CD4-positive, alpha-beta memory T cell (primary cell): ENCODE results near the gene MAP3K12. TPM values are rescaled to one million over a fixed set of nuclear protein-coding genes. Genes with fewer than 3 reads are reported as not detected.

ENCODE experiments used
- CTCF ChIA-PET: fragments of 350-600 bp; sonication (Branson Sonifier 250); formaldehyde crosslinking; loops from one replicate; lab custom pipeline; 2021; ENCODE audit warnings: inconsistent platforms; ENCODE audit not compliant: partially characterized antibody; lab: Charles Lee
- POLR2A ChIA-PET: fragments of 350-600 bp; sonication (Branson Sonifier 250); formaldehyde crosslinking; loops from one replicate; lab custom pipeline; 2021; ENCODE audit not compliant: partially characterized antibody; lab: Charles Lee
- DNase-seq, 5 donors: peaks; one replicate each; pipeline versions ENCODE4 v3.0.0 to v3.0.0-alpha.2; 2020 to 2022; ENCODE audit warnings: mixed read lengths in 1 of 5
- H3K27ac ChIP-seq: one replicate; pipeline ENCODE4 v1.7.0; 2013; ENCODE audit warnings: low read depth, low read length
- H3K27me3 ChIP-seq: 2 replicates; pipeline ENCODE4 v1.7.0; 2013; ENCODE audit warnings: mild to moderate bottlenecking, low read length, moderate library complexity; ENCODE audit not compliant: insufficient read depth
- H3K36me3 ChIP-seq: 2 replicates; pipeline ENCODE4 v1.7.0; 2013; ENCODE audit warnings: mild to moderate bottlenecking, low read length, moderate library complexity; ENCODE audit not compliant: insufficient read depth
- H3K4me1 ChIP-seq: 2 replicates; pipeline ENCODE4 v1.7.0; 2013; ENCODE audit warnings: mild to moderate bottlenecking, low read length, moderate library complexity; ENCODE audit not compliant: insufficient read depth
- H3K4me3 ChIP-seq, 2 donors: one replicate each; pipeline ENCODE4 v1.7.0; 2013; ENCODE audit warnings: low read length in 2 of 2, mild to moderate bottlenecking in 1 of 2
- H3K9me3 ChIP-seq, 2 donors: one replicate each; pipeline ENCODE4 v1.7.0; 2013; ENCODE audit warnings: low read length in 2 of 2, control low read depth in 1 of 2; ENCODE audit not compliant: control insufficient read depth in 1 of 2
- H3K27ac Mint-ChIP-seq, 7 donors: one replicate each; pipeline ENCODE4 v1.8.0; 2020 to 2021; ENCODE audit warnings: mixed read lengths in 7 of 7, mild to moderate bottlenecking in 6 of 7, inconsistent platforms in 3 of 7, moderate library complexity in 3 of 7
- H3K27me3 Mint-ChIP-seq, 2 donors: one replicate each; pipeline ENCODE4 v1.8.0; 2020 to 2021; ENCODE audit warnings: mixed read lengths in 2 of 2
- H3K36me3 Mint-ChIP-seq, 2 donors: one replicate each; pipeline ENCODE4 v1.8.0; 2020 to 2021; ENCODE audit warnings: mixed read lengths in 2 of 2, inconsistent platforms in 1 of 2, mild to moderate bottlenecking in 1 of 2
- H3K4me1 Mint-ChIP-seq, 4 donors: one replicate each; pipeline ENCODE4 v1.8.0; 2020 to 2021; ENCODE audit warnings: mixed read lengths in 4 of 4, mild to moderate bottlenecking in 1 of 4
- H3K4me3 Mint-ChIP-seq, 8 donors: one replicate each; pipeline ENCODE4 v1.8.0; 2020 to 2021; ENCODE audit warnings: mixed read lengths in 8 of 8, mild to moderate bottlenecking in 7 of 8, moderate library complexity in 6 of 8, inconsistent platforms in 3 of 8
- H3K9me3 Mint-ChIP-seq, 8 donors: one replicate each; pipeline ENCODE4 v1.8.0; 2020 to 2021; ENCODE audit warnings: mixed read lengths in 8 of 8, mild to moderate bottlenecking in 5 of 8, inconsistent platforms in 3 of 8, moderate library complexity in 1 of 8
- intact Hi-C: fragments of 100-400 bp; cut with micrococcal nuclease; formaldehyde crosslinking; loops from one replicate; pipeline ENCODE4 v1.15.1; 2023
- polyA plus RNA-seq, 2 donors: library from polyadenylated mRNA; unstranded; fragments of 300-500 nt; fragmentation: Illumina TruSeq; gene quantifications; one replicate each; pipeline ENCODE4 v1.2.3, GENCODE V29; 2021
- total RNA-seq, 2 experiments: library from RNA; stranded (reverse); gene quantifications; one replicate each; pipeline ENCODE4 v1.2.3, GENCODE V29; 2021

The MAP3K12 gene
- total and polyA plus RNA-seq, 4 experiments from 2014 or later, result 3.1 to 28.2 (median 16.8) TPM

DNA sequence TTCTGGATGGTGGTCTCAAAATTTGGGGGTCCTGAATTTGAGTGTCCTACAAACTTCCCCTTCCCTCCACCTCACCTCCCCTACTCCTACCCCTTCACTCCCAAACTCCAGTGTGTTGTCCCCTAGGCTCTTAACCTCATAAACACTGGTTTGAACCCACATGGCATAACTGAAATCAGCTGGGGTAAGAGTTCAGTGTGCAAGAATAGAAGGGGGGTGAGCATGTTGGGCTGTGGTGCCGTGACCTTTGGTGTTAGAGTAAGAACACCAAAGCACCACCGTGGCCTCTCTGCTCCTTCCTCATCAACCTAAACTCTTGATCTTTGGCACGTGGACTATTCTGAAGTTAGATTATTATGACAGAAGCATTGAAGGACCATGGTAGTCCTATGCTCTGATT is 36.3 kb downstream of the MAP3K12 start:
- Histone ChIP-seq H3K4me1 (no peaks in the 10 kb centered on the region), H3K9me3 (no peaks in the 10 kb centered on the region), H3K4me3 (no peak overlapping the region), H3K36me3 (peaks cover 97% of the 10 kb centered on the region), H3K27me3 (no peaks in the 10 kb centered on the region), H3K27ac (no peak overlapping the region)
- Mint-ChIP-seq H3K4me1 (peaks cover 20 to 47% (median 33%) of the 10 kb centered on the region in 4 donors), H3K27ac (peak overlapping the region in 2 of 7 donors; percentile 10 to 30), H3K9me3 (no peaks in the 10 kb centered on the region), H3K27me3 (no peaks in the 10 kb centered on the region), H3K36me3 (peaks cover 76 to 95% of the 10 kb centered on the region in 2 donors), H3K4me3 (no peak overlapping the region)
- ChIA-PET POLR2A (interaction anchor here (1.2 to 1.3 kb wide), 3 partner anchors 9 to 38 kb away, joined by 3 read pairs; partner anchors contain the start of gene TARBP2), CTCF (no interaction called here)
- intact Hi-C loops, result no loop called here
- DNase-seq, result no peak

DNA sequence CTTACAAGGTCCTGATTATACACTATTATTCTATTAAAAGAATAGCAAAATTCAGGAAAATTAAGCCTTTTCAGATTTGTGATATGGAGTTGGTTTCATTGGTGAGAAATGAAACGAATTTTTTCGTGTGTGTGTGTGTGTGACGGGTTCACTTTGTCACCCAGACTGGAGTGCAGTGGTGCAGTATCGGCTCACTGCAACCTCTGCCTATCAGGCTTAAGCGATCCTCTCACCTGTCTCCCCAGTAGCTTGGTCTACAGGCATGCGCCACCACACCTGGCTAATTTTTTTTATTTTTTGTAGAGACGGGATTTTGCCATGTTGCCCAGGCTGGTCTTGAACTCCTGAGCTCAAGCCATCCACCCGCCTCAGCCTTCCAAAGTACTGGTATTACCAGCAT is 37.7 kb downstream of the MAP3K12 start:
- Histone ChIP-seq H3K4me3 (no peak overlapping the region), H3K27me3 (no peaks in the 10 kb centered on the region), H3K36me3 (peaks cover 97% of the 10 kb centered on the region), H3K9me3 (no peaks in the 10 kb centered on the region), H3K27ac (no peak overlapping the region), H3K4me1 (no peaks in the 10 kb centered on the region)
- Mint-ChIP-seq H3K27me3 (no peaks in the 10 kb centered on the region), H3K27ac (peak overlapping the region in 1 of 7 donors; percentile 58), H3K4me1 (peaks cover 18 to 44% (median 31%) of the 10 kb centered on the region in 4 donors), H3K4me3 (no peak overlapping the region), H3K9me3 (no peaks in the 10 kb centered on the region), H3K36me3 (peaks cover 68 to 90% of the 10 kb centered on the region in 2 donors)
- ChIA-PET POLR2A (interaction anchor here (0.5 to 1.3 kb wide), 5 partner anchors 11 to 47 kb away, joined by 3 read pairs; partner anchors contain the start of gene TARBP2), CTCF (interaction anchor here (1.1 kb wide), 1 partner anchor 47 kb away, joined by 5 read pairs; no protein-coding TSS in a partner anchor)
- no peak for DNase-seq
- intact Hi-C loops, result no loop called here

DNA sequence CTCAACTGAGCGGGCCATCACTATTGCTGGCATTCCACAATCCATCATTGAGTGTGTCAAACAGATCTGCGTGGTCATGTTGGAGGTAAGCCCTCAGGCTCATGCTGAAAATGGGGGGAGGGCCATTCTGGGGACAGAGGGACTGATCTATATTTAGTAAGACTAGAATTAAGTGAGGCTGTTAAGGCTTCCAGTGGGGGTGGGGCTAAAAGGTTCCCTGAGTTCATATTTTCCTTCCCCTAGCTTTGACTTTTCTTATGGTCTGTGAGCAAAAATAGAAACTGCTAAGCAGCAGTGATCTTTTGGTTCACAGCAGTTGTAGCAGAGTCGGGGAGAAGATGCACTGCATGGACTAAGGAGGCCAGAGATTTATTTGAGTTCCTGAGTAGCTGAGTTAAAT is 38.2 kb downstream of the MAP3K12 start:
- Histone ChIP-seq H3K27me3 (no peaks in the 10 kb centered on the region), H3K9me3 (no peaks in the 10 kb centered on the region), H3K27ac (no peak overlapping the region), H3K36me3 (peaks cover 97% of the 10 kb centered on the region), H3K4me1 (no peaks in the 10 kb centered on the region), H3K4me3 (no peak overlapping the region)
- H3K36me3 Mint-ChIP-seq, result peaks cover 64 to 89% of the 10 kb centered on the region in 2 donors
- no peaks in the 10 kb centered on the region for H3K9me3 Mint-ChIP-seq
- peaks cover 17 to 44% (median 28%) of the 10 kb centered on the region in 4 donors for H3K4me1 Mint-ChIP-seq
- peak overlapping the region in 4 of 7 donors; percentile 47 to 58 (median 50) for H3K27ac Mint-ChIP-seq
- intact Hi-C loops, result no loop called here
- ChIA-PET CTCF (interaction anchor here (1.1 kb wide), 1 partner anchor 48 kb away, joined by 5 read pairs; no protein-coding TSS in a partner anchor), POLR2A (interaction anchor here (0.5 to 1.2 kb wide), 3 partner anchors 11 to 48 kb away, joined by 3 read pairs; no protein-coding TSS in a partner anchor)
- H3K4me3 Mint-ChIP-seq, result peak overlapping the region in 1 of 8 donors; percentile 19
- DNase-seq, result no peak
- H3K27me3 Mint-ChIP-seq, result no peaks in the 10 kb centered on the region

DNA sequence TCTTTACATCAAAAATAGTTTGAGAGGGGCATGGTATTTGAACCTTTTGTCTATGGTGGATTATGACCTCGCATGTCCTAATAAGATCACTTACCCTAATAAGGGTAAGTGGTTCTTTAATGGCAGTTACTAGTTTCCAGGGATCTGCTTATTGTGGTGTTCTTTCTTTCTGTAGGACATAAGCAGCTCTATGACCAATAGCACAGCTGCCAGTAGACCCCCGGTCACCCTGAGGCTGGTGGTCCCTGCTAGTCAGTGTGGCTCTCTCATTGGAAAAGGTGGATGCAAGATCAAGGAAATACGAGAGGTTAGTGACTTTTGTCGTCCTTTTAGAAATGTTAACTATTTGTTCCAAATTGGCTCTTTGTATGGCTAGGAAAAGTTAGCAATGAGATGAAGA is 40.2 kb downstream of the MAP3K12 start:
- peaks cover 97% of the 10 kb centered on the region for H3K36me3 ChIP-seq
- peaks cover 20 to 51% (median 33%) of the 10 kb centered on the region in 4 donors for H3K4me1 Mint-ChIP-seq
- H3K27ac Mint-ChIP-seq, result peak overlapping the region in 1 of 7 donors; percentile 41
- no peaks in the 10 kb centered on the region for H3K27me3 Mint-ChIP-seq
- ChIA-PET CTCF (interaction anchor here (1.0 to 1.5 kb wide), 4 partner anchors 12 to 50 kb away, joined by 3 to 6 read pairs (median 4); partner anchors contain the start of gene PRR13), POLR2A (interaction anchor here (1.0 to 1.1 kb wide), 2 partner anchors 11 to 42 kb away, joined by 4 to 5 read pairs; partner anchors contain the start of gene TARBP2)
- no peaks in the 10 kb centered on the region for H3K9me3 ChIP-seq
- no peak for DNase-seq
- intact Hi-C loops, result loop anchor here (2.0 kb wide), 1 partner anchor 16 kb away; no protein-coding TSS in a partner anchor
- peaks cover 74 to 90% of the 10 kb centered on the region in 2 donors for H3K36me3 Mint-ChIP-seq
- H3K4me3 Mint-ChIP-seq, result peak overlapping the region in 1 of 8 donors; percentile 12
- H3K4me1 ChIP-seq, result peaks cover 16% of the 10 kb centered on the region
- no peaks in the 10 kb centered on the region for H3K27me3 ChIP-seq
- no peak overlapping the region for H3K4me3 ChIP-seq
- no peaks in the 10 kb centered on the region for H3K9me3 Mint-ChIP-seq
- H3K27ac ChIP-seq, result no peak overlapping the region

DNA sequence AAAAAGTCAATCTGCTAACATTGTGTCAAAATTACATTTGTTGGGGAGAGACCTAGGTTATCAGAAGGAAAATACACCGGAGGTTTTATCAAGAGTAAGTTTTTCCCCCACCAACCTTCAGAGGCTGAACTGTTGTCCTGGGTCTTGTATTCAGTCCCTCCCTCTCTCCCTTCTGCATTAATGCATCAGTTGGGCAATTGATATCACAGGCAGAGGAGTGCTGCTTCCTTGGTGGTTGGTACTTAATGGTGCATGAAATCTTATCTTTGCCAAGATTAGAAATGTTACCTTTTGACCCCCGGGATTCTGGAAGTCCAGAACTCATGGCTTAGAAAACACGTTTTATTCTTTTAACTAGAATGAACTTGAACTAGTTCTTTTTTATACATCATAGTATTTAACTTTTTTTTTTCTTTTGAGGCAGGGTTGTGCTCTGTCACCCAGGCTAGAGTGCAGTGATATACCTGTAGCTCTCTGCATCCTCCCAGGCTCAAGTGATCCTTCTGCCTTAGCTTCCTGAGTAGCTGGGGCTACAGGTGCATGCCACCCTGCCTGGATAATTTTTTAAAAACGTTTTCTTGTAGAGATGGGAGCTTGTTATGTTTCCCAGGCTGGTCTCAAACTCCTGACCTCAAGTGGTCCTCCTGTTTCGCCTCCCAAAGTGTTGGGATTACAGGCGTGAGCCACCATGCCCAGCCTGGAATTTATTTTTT is 42.4 kb downstream of the MAP3K12 start:
- CTCF ChIA-PET, result interaction anchor here (1.2 to 2.4 kb wide), 2 partner anchors 44 to 52 kb away, joined by 3 to 6 read pairs; partner anchors contain the start of gene TARBP2
- H3K36me3 Mint-ChIP-seq, result peaks cover 61 to 84% of the 10 kb centered on the region in 2 donors
- Histone ChIP-seq H3K9me3 (no peaks in the 10 kb centered on the region), H3K27ac (no peak overlapping the region), H3K36me3 (peaks cover 75% of the 10 kb centered on the region), H3K27me3 (no peaks in the 10 kb centered on the region), H3K4me1 (peaks cover 29% of the 10 kb centered on the region), H3K4me3 (no peak overlapping the region)
- no peak for DNase-seq
- peaks cover 24 to 60% (median 38%) of the 10 kb centered on the region in 4 donors for H3K4me1 Mint-ChIP-seq
- POLR2A ChIA-PET, result interaction anchor here (4.3 kb wide), 1 partner anchor 43 kb away, joined by 43 read pairs; the partner anchor contains the start of genes MAP3K12 and TARBP2
- H3K27ac Mint-ChIP-seq, result peak overlapping the region in 2 of 7 donors; percentile 27 to 72
- no peak overlapping the region for H3K4me3 Mint-ChIP-seq
- no peaks in the 10 kb centered on the region for H3K9me3 Mint-ChIP-seq
- intact Hi-C loops, result no loop called here
- H3K27me3 Mint-ChIP-seq, result no peaks in the 10 kb centered on the region

DNA sequence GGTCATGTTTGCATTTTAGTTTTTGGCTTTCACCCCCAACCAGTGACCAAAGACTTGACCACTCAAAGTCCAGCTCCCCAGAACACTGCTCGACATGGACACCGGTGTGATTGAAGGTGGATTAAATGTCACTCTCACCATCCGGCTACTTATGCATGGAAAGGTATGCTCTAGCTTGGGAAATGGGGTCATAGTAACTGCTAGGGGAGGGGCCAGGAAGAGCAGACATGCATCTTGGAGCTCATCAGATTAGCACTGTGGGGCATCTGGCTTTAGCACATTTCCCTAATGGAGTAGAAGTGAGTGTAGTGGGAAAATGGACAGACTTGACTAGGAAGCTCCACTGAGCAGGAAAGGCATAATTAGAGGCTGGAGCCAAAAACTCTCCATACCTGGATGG is 44.6 kb downstream of the MAP3K12 start:
- Histone ChIP-seq H3K4me1 (peaks cover 34% of the 10 kb centered on the region), H3K36me3 (peaks cover 54% of the 10 kb centered on the region), H3K27ac (no peak overlapping the region), H3K27me3 (no peaks in the 10 kb centered on the region), H3K4me3 (no peak overlapping the region), H3K9me3 (no peaks in the 10 kb centered on the region)
- no peaks in the 10 kb centered on the region for H3K27me3 Mint-ChIP-seq
- peaks cover 21 to 49% (median 34%) of the 10 kb centered on the region in 4 donors for H3K4me1 Mint-ChIP-seq
- H3K9me3 Mint-ChIP-seq, result no peaks in the 10 kb centered on the region
- DNase-seq, result no peak
- H3K27ac Mint-ChIP-seq, result peak overlapping the region in 4 of 7 donors; percentile 60 to 99 (median 63)
- intact Hi-C loops, result no loop called here
- H3K36me3 Mint-ChIP-seq, result peaks cover 44 to 67% of the 10 kb centered on the region in 2 donors
- peak overlapping the region; percentile 27 to 99 (median 56) for H3K4me3 Mint-ChIP-seq
- ChIA-PET POLR2A (interaction anchor here (0.7 to 4.3 kb wide), 5 partner anchors 13 to 133 kb away, joined by 3 to 43 read pairs (median 12); partner anchors contain the start of genes AAAS, MAP3K12, PRR13 and TARBP2), CTCF (interaction anchor here (1.1 to 2.4 kb wide), 4 partner anchors 21 to 134 kb away, joined by 3 to 6 read pairs (median 4); partner anchors contain the start of gene AAAS)
